Adrenal gland (tissue), 5 donors: Measurements from ENCODE around the gene GRIK1.

ENCODE experiments used
- POLR2A ChIP-seq, 2 donors: fragments of 450-650 bp; IDR thresholded peaks; one replicate each; pipeline ENCODE4 v1.6.1; 2017; ENCODE audit warnings: antibody characterized with exemption in 2 of 2, mild to moderate bottlenecking in 2 of 2, moderate library complexity in 1 of 2
- TF ChIP-seq, protein P1 (sequence below), 6 experiments: fragments of 450-650 bp in 4 of 6; fragments of 200-600 bp in 2 of 6; sonication (generic) in 1 of 6; IDR thresholded peaks; 1 replicate in 5 of 6; 2 replicates in 1 of 6; pipeline versions ENCODE4 v1.5.1 to v1.8.0; 2016 to 2021; ENCODE audit warnings: antibody characterized with exemption in 6 of 6, mild to moderate bottlenecking in 2 of 6, moderate library complexity in 1 of 6
- donor health status: DM: no; HTN: no; CAD: no.

DNA sequence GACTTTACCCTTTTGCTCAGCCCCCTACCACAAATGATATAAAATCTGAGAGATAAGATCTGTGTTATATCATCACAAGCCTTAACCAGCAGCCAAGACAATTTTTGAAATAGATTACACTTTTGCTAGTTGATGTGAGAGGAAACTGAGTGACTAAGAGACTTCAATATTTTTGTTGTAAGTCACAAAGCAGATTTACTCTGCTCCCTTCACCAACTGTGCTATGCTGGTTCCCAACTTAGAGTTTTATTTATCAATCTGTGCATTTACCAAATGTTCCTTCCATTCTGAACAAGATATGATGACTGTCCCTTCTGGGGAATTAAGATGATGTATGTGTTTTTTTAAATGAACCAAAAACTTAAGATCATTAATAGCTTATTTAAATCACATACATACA lies 12.1 kb upstream of the GRIK1 start:
- TF ChIP-seq, protein P1, sequence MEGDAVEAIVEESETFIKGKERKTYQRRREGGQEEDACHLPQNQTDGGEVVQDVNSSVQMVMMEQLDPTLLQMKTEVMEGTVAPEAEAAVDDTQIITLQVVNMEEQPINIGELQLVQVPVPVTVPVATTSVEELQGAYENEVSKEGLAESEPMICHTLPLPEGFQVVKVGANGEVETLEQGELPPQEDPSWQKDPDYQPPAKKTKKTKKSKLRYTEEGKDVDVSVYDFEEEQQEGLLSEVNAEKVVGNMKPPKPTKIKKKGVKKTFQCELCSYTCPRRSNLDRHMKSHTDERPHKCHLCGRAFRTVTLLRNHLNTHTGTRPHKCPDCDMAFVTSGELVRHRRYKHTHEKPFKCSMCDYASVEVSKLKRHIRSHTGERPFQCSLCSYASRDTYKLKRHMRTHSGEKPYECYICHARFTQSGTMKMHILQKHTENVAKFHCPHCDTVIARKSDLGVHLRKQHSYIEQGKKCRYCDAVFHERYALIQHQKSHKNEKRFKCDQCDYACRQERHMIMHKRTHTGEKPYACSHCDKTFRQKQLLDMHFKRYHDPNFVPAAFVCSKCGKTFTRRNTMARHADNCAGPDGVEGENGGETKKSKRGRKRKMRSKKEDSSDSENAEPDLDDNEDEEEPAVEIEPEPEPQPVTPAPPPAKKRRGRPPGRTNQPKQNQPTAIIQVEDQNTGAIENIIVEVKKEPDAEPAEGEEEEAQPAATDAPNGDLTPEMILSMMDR (IDR thresholded peaks at IDR 0.05): no peak
- TF ChIP-seq POLR2A (IDR thresholded peaks at IDR 0.05): no peak
